ENCODE measurements around the gene CD300E.
"Not testable (repeated sequence)": the region's sequence is repeated elsewhere in the genome, so short reads cannot be mapped to it uniquely, and the experiment has no call there.

Gene CD300E

GRCh38 chr17:74598346-74599022, 25.1 kb downstream of the CD300E start:
- DNase-seq: no peak

- DNase-seq: no peak
Observed at GRCh38 chr17:74597069-74597790, 26.3 kb downstream of the CD300E start.

GRCh38 chr17:74595037-74595750, 28.3 kb downstream of the CD300E start:
- no peak for DNase-seq

- no peak for DNase-seq
Observed at GRCh38 chr17:74592087-74592990, 31.2 kb downstream of the CD300E start, which contains the start of gene CD300LD. Gene CD300LD (minus strand): TSS chr17:74592283. CDS start chr17:74592202, 81 bp downstream.

GRCh38 chr17:74591503-74591902, 32.0 kb downstream of the CD300E start:
- no peak for DNase-seq

GRCh38 chr17:74585711-74586110, 37.8 kb downstream of the CD300E start:
- no peak for DNase-seq

- no peak for DNase-seq
Observed at GRCh38 chr17:74584292-74585060, 39.1 kb downstream of the CD300E start.

- DNase-seq: no peak
Observed at GRCh38 chr17:74582633-74583032, 40.9 kb downstream of the CD300E start.

- no peak for DNase-seq
Observed at GRCh38 chr17:74579900-74580299, 43.6 kb downstream of the CD300E start.

- no peak for DNase-seq
Observed at GRCh38 chr17:74578979-74579378, 44.6 kb downstream of the CD300E start.

GRCh38 chr17:74574489-74575142, 48.9 kb downstream of the CD300E start:
- no peak for DNase-seq

GRCh38 chr17:74573635-74574034, 49.9 kb downstream of the CD300E start:
- not testable (repeated sequence) for DNase-seq

GRCh38 chr17:74573169-74573568, 50.4 kb downstream of the CD300E start:
- no peak for DNase-seq

GRCh38 chr17:74571621-74572270, 51.8 kb downstream of the CD300E start:
- DNase-seq: no peak

GRCh38 chr17:74569020-74570003, 54.2 kb downstream of the CD300E start:
- no peak for DNase-seq

GRCh38 chr17:74568106-74568873, 55.2 kb downstream of the CD300E start:
- no peak for DNase-seq

GRCh38 chr17:74567397-74567796, 56.1 kb downstream of the CD300E start, which contains the start of gene CD300H:
Gene CD300H (minus strand): TSS chr17:74567509.
- no peak for DNase-seq

- no peak for DNase-seq
Observed at GRCh38 chr17:74566132-74566753, 57.3 kb downstream of the CD300E start.
